Measurements from ENCODE around the gene NUAK1. TPM values are rescaled to one million over a fixed set of nuclear protein-coding genes. Genes with fewer than 3 reads are reported as not detected.

Gene NUAK1
- total RNA-seq, 4 donors from 2014 or later, result 7.1 to 19.8 (median 10.7) TPM

- H3K9me3 ChIP-seq, result no peaks in the 10 kb centered on the region
- intact Hi-C loops (cut with DNase I), result no loop called here
- peaks cover 0 to 19% (median 8%) of the 10 kb centered on the region in 4 donors for H3K4me1 ChIP-seq
- H3K27ac ChIP-seq (replicated peaks in 1 of 4), result no peak overlapping the region
- H3K4me3 ChIP-seq, result no peak overlapping the region
- WGBS, result 95% methylated on average over 2 of the region's 2 CpGs
- no peak for TF ChIP-seq EP300 (IDR thresholded peaks at IDR 0.05)
- TF ChIP-seq POLR2A (IDR thresholded peaks at IDR 0.05; ENCODE audit: low read depth), result no peak
- TF ChIP-seq CTCF (IDR thresholded peaks at IDR 0.05), result no peak
- no peak for TF ChIP-seq POLR2AphosphoS5 (IDR thresholded peaks at IDR 0.05)
- no peak for DNase-seq (ENCODE audit: extremely low spot score)
- no peaks in the 10 kb centered on the region for H3K27me3 ChIP-seq
- H3K36me3 ChIP-seq, result peaks cover 0 to 56% (median 16%) of the 10 kb centered on the region in 4 donors
Observed at GRCh38 chr12:106064721-106065021, 74.1 kb downstream of the NUAK1 start.

- 89% methylated on average over 7 of the region's 7 CpGs for WGBS
- no peak overlapping the region for H3K27ac ChIP-seq (replicated peaks in 1 of 4)
- H3K27me3 ChIP-seq, result no peaks in the 10 kb centered on the region
- intact Hi-C loops (cut with DNase I), result no loop called here
- H3K4me3 ChIP-seq, result no peak overlapping the region
- peak; percentile 77 for DNase-seq (ENCODE audit: extremely low spot score)
- H3K36me3 ChIP-seq, result peaks cover 0 to 51% (median 16%) of the 10 kb centered on the region in 4 donors
- H3K4me1 ChIP-seq, result peaks cover 0 to 19% (median 8%) of the 10 kb centered on the region in 4 donors
- no peaks in the 10 kb centered on the region for H3K9me3 ChIP-seq
- TF ChIP-seq POLR2AphosphoS5 (IDR thresholded peaks at IDR 0.05), result no peak
- no peak for TF ChIP-seq CTCF (IDR thresholded peaks at IDR 0.05)
- no peak for TF ChIP-seq EP300 (IDR thresholded peaks at IDR 0.05)
- TF ChIP-seq POLR2A (IDR thresholded peaks at IDR 0.05; ENCODE audit: low read depth), result no peak
Observed at GRCh38 chr12:106063826-106064720, 74.7 kb downstream of the NUAK1 start.

GRCh38 chr12:106062693-106063092 is 76.1 kb downstream of the NUAK1 start:
- no peaks in the 10 kb centered on the region for H3K9me3 ChIP-seq
- peak; percentile 75 for DNase-seq (ENCODE audit: extremely low spot score)
- peaks cover 0 to 19% (median 8%) of the 10 kb centered on the region in 4 donors for H3K4me1 ChIP-seq
- H3K27ac ChIP-seq (replicated peaks in 1 of 4), result no peak overlapping the region
- H3K27me3 ChIP-seq, result no peaks in the 10 kb centered on the region
- peaks cover 0 to 38% (median 12%) of the 10 kb centered on the region in 4 donors for H3K36me3 ChIP-seq
- intact Hi-C loops (cut with DNase I), result no loop called here
- TF ChIP-seq POLR2AphosphoS5 (IDR thresholded peaks at IDR 0.05) (no peak), EP300 (IDR thresholded peaks at IDR 0.05) (no peak), POLR2A (IDR thresholded peaks at IDR 0.05; ENCODE audit: low read depth) (no peak), CTCF (IDR thresholded peaks at IDR 0.05) (no peak)
- no peak overlapping the region for H3K4me3 ChIP-seq
- WGBS, result 74% methylated on average over 5 of the region's 5 CpGs

- Histone ChIP-seq H3K9me3 (peaks cover 0 to 6% (median 0%) of the 10 kb centered on the region in 4 donors), H3K4me3 (no peak overlapping the region), H3K4me1 (peaks cover 0 to 5% (median 2%) of the 10 kb centered on the region in 4 donors), H3K27ac (replicated peaks in 1 of 4) (no peak overlapping the region), H3K36me3 (no peaks in the 10 kb centered on the region), H3K27me3 (no peaks in the 10 kb centered on the region)
- no peak for TF ChIP-seq CTCF (IDR thresholded peaks at IDR 0.05)
- TF ChIP-seq POLR2A (IDR thresholded peaks at IDR 0.05; ENCODE audit: low read depth), result no peak
- no peak for TF ChIP-seq POLR2AphosphoS5 (IDR thresholded peaks at IDR 0.05)
- no peak for TF ChIP-seq EP300 (IDR thresholded peaks at IDR 0.05)
- peak; percentile 89 for DNase-seq (ENCODE audit: extremely low spot score)
- intact Hi-C loops (cut with DNase I), result no loop called here
- 84% methylated on average over 3 of the region's 4 CpGs for WGBS
Observed at GRCh38 chr12:106058256-106059182, 80.2 kb downstream of the NUAK1 start.
